BLaER1 treated with 17β-estradiol and CSF1 and Interleukin-3, amounts not matched to agents 10 nM and 100 nM (cell line): ENCODE measurements around the gene ATP2B3.
A peak's percentile ranks its signal among the peaks of the same experiment; 100 is the strongest.

Source experiments
- H3K27ac ChIP-seq, 11 experiments: shearing (Covaris generic); formaldehyde crosslinking; 2 replicates each; pipeline ENCODE4 v1.8.1; 2022
- H3K27me3 ChIP-seq, 11 experiments: shearing (Covaris generic); formaldehyde crosslinking; 2 replicates each; pipeline ENCODE4 v1.8.1; 2022
- H3K36me3 ChIP-seq, 11 experiments: shearing (Covaris generic); formaldehyde crosslinking; 2 replicates each; pipeline ENCODE4 v1.8.1; 2022
- H3K4me1 ChIP-seq, 10 experiments: shearing (Covaris generic); formaldehyde crosslinking; 2 replicates each; pipeline ENCODE4 v1.8.1; 2022
- H3K4me2 ChIP-seq, 11 experiments: shearing (Covaris generic); formaldehyde crosslinking; 2 replicates each; pipeline ENCODE4 v1.8.1; 2022
- H3K4me3 ChIP-seq, 10 experiments: shearing (Covaris generic); formaldehyde crosslinking; 2 replicates each; pipeline ENCODE4 v1.8.1; 2022
- H3K9ac ChIP-seq, 11 experiments: shearing (Covaris generic); formaldehyde crosslinking; 2 replicates each; pipeline ENCODE4 v1.8.1; 2022
- H3K9me3 ChIP-seq, 11 experiments: shearing (Covaris generic); formaldehyde crosslinking; replicated peaks in 1 of 11; 2 replicates each; pipeline ENCODE4 v1.8.1; 2022
- H4K20me1 ChIP-seq, 11 experiments: shearing (Covaris generic); formaldehyde crosslinking; 2 replicates each; pipeline ENCODE4 v1.8.1; 2022
- Cebpa-rat ChIP-seq, 11 experiments: shearing (Covaris generic); IDR thresholded peaks; 2 replicates each; pipeline ENCODE4 v1.8.1; 2022

Gene ATP2B3

GRCh38 chrX:153505361-153505760 lies 12.1 kb upstream of the ATP2B3 start:
- Histone ChIP-seq H3K36me3 (no peaks in the 10 kb centered on the region), H3K4me1 (peaks cover 0 to 53% (median 26%) of the 10 kb centered on the region in 10 experiments; a peak in 16 of 20 replicates), H3K4me2 (no peak overlapping the region), H3K9me3 (peaks cover 0 to 33% (median 11%) of the 10 kb centered on the region in 11 experiments; a peak in 9 of 22 replicates), H3K27ac (no peak overlapping the region), H3K9ac (no peak overlapping the region), H4K20me1 (peaks cover 0 to 31% (median 0%) of the 10 kb centered on the region in 11 experiments; a peak in 6 of 22 replicates), H3K27me3 (peaks cover 0 to 45% (median 10%) of the 10 kb centered on the region in 11 experiments; a peak in 11 of 22 replicates), H3K4me3 (no peak overlapping the region)
- no peak for TF ChIP-seq Cebpa-rat (IDR thresholded peaks at IDR 0.05)

GRCh38 chrX:153507484-153508178 lies 9.8 kb upstream of the ATP2B3 start:
- Histone ChIP-seq H3K4me2 (peak overlapping the region; percentile 41 to 79 (median 72)), H3K27me3 (peaks cover 0 to 56% (median 17%) of the 10 kb centered on the region in 11 experiments; a peak in 11 of 22 replicates), H3K27ac (peak overlapping the region in 6 of 11 experiments; percentile 41 to 75 (median 65); a peak in 11 of 22 replicates), H3K9ac (peak overlapping the region in 6 of 11 experiments; percentile 28 to 69 (median 48); a peak in 10 of 22 replicates), H3K36me3 (no peaks in the 10 kb centered on the region), H3K9me3 (peaks cover 0 to 21% (median 4%) of the 10 kb centered on the region in 11 experiments; a peak in 8 of 22 replicates), H3K4me1 (peaks cover 0 to 72% (median 29%) of the 10 kb centered on the region in 10 experiments; a peak in 16 of 20 replicates), H4K20me1 (peaks cover 0 to 45% (median 0%) of the 10 kb centered on the region in 11 experiments; a peak in 7 of 22 replicates), H3K4me3 (no peak overlapping the region)
- no peak for TF ChIP-seq Cebpa-rat (IDR thresholded peaks at IDR 0.05)

GRCh38 chrX:153509592-153509991 lies 7.8 kb upstream of the ATP2B3 start:
- peaks cover 0 to 57% (median 17%) of the 10 kb centered on the region in 11 experiments; a peak in 12 of 22 replicates for H3K27me3 ChIP-seq

GRCh38 chrX:153510383-153510782 lies 7.1 kb upstream of the ATP2B3 start:
- 0 out of 22 replicates have a peak overlapping the region, but pooled peaks of 2 of the 11 experiments have one; percentile 8 to 29 for H3K4me2 ChIP-seq
- H3K4me1 ChIP-seq = peaks cover 0 to 69% (median 29%) of the 10 kb centered on the region in 10 experiments; a peak in 16 of 20 replicates
- no peaks in the 10 kb centered on the region for H3K36me3 ChIP-seq
- TF ChIP-seq Cebpa-rat (IDR thresholded peaks at IDR 0.05) = no peak
- H3K27ac ChIP-seq = no peak overlapping the region
- H3K9me3 ChIP-seq = peaks cover 0 to 3% (median 0%) of the 10 kb centered on the region in 11 experiments; a peak in 5 of 22 replicates
- peaks cover 0 to 59% (median 0%) of the 10 kb centered on the region in 11 experiments; a peak in 9 of 22 replicates for H4K20me1 ChIP-seq
- H3K4me3 ChIP-seq = no peak overlapping the region
- H3K27me3 ChIP-seq = peaks cover 5 to 62% (median 24%) of the 10 kb centered on the region in 11 experiments; a peak in 17 of 22 replicates
- H3K9ac ChIP-seq = no peak overlapping the region

More at GRCh38 chrX:153509592-153509991, 7.8 kb upstream of the ATP2B3 start:
- Histone ChIP-seq H3K9me3 (peaks cover 0 to 6% (median 0%) of the 10 kb centered on the region in 11 experiments; a peak in 6 of 22 replicates), H3K4me1 (peaks cover 0 to 63% (median 29%) of the 10 kb centered on the region in 10 experiments; a peak in 16 of 20 replicates), H3K27ac (peak overlapping the region in 3 of 11 experiments; percentile 62 to 75 (median 75); a peak in 3 of 22 replicates), H3K9ac (no peak overlapping the region), H3K36me3 (no peaks in the 10 kb centered on the region), H3K4me2 (peak overlapping the region in 4 of 11 experiments; percentile 72 to 79 (median 76); a peak in 7 of 22 replicates), H4K20me1 (peaks cover 0 to 53% (median 0%) of the 10 kb centered on the region in 11 experiments; a peak in 8 of 22 replicates), H3K4me3 (no peak overlapping the region)
- no peak for TF ChIP-seq Cebpa-rat (IDR thresholded peaks at IDR 0.05)

GRCh38 chrX:153511784-153512500 lies 5.5 kb upstream of the ATP2B3 start:
- peaks cover 16 to 68% (median 31%) of the 10 kb centered on the region in 11 experiments for H3K27me3 ChIP-seq
- H3K9ac ChIP-seq = no peak overlapping the region; a peak in 1 of 22 replicates
- peaks cover 0 to 3% (median 0%) of the 10 kb centered on the region in 11 experiments; a peak in 6 of 22 replicates for H3K9me3 ChIP-seq
- no peak overlapping the region for H3K27ac ChIP-seq
- peaks cover 0 to 66% (median 0%) of the 10 kb centered on the region in 11 experiments; a peak in 9 of 22 replicates for H4K20me1 ChIP-seq
- peaks cover 0 to 72% (median 35%) of the 10 kb centered on the region in 10 experiments; a peak in 16 of 20 replicates for H3K4me1 ChIP-seq
- H3K4me2 ChIP-seq = peak overlapping the region in 4 of 11 experiments; percentile 3 to 30 (median 28); a peak in 6 of 22 replicates
- no peak for TF ChIP-seq Cebpa-rat (IDR thresholded peaks at IDR 0.05)
- H3K36me3 ChIP-seq = no peaks in the 10 kb centered on the region
- H3K4me3 ChIP-seq = no peak overlapping the region

GRCh38 chrX:153512501-153512893 lies 4.9 kb upstream of the ATP2B3 start:
- Histone ChIP-seq H3K27me3 (peaks cover 22 to 70% (median 34%) of the 10 kb centered on the region in 11 experiments), H3K9me3 (peaks cover 0 to 3% (median 0%) of the 10 kb centered on the region in 11 experiments; a peak in 6 of 22 replicates), H3K4me1 (peaks cover 0 to 69% (median 32%) of the 10 kb centered on the region in 10 experiments; a peak in 16 of 20 replicates), H4K20me1 (peaks cover 0 to 66% (median 0%) of the 10 kb centered on the region in 11 experiments; a peak in 8 of 22 replicates), H3K4me3 (no peak overlapping the region), H3K9ac (no peak overlapping the region), H3K36me3 (no peaks in the 10 kb centered on the region), H3K27ac (no peak overlapping the region), H3K4me2 (peak overlapping the region in 1 of 11 experiments; percentile 30; a peak in 1 of 22 replicates)
- no peak for TF ChIP-seq Cebpa-rat (IDR thresholded peaks at IDR 0.05)

GRCh38 chrX:153513265-153513664 lies 4.2 kb upstream of the ATP2B3 start:
- peaks cover 0 to 65% (median 0%) of the 10 kb centered on the region in 11 experiments; a peak in 8 of 22 replicates for H4K20me1 ChIP-seq
- peaks cover 0 to 3% (median 0%) of the 10 kb centered on the region in 11 experiments; a peak in 5 of 22 replicates for H3K9me3 ChIP-seq
- no peak overlapping the region for H3K4me3 ChIP-seq
- peaks cover 29 to 78% (median 39%) of the 10 kb centered on the region in 11 experiments for H3K27me3 ChIP-seq
- H3K36me3 ChIP-seq = no peaks in the 10 kb centered on the region
- H3K9ac ChIP-seq = no peak overlapping the region
- no peak overlapping the region for H3K27ac ChIP-seq
- H3K4me1 ChIP-seq = peaks cover 0 to 61% (median 25%) of the 10 kb centered on the region in 10 experiments; a peak in 16 of 20 replicates
- no peak overlapping the region for H3K4me2 ChIP-seq
- TF ChIP-seq Cebpa-rat (IDR thresholded peaks at IDR 0.05) = no peak

GRCh38 chrX:153514259-153514658 lies 3.2 kb upstream of the ATP2B3 start:
- Histone ChIP-seq H4K20me1 (peaks cover 0 to 68% (median 0%) of the 10 kb centered on the region in 11 experiments; a peak in 8 of 22 replicates), H3K27me3 (peaks cover 39 to 78% (median 48%) of the 10 kb centered on the region in 11 experiments), H3K27ac (no peak overlapping the region), H3K4me3 (no peak overlapping the region), H3K4me1 (peaks cover 0 to 51% (median 16%) of the 10 kb centered on the region in 10 experiments; a peak in 12 of 20 replicates), H3K36me3 (no peaks in the 10 kb centered on the region), H3K9me3 (peaks cover 0 to 3% (median 0%) of the 10 kb centered on the region in 11 experiments; a peak in 5 of 22 replicates), H3K4me2 (no peak overlapping the region), H3K9ac (no peak overlapping the region)
- no peak for TF ChIP-seq Cebpa-rat (IDR thresholded peaks at IDR 0.05)
